Stomach (tissue), 9 donors: ENCODE results near the gene TTC7B. TPM values are rescaled to one million over a fixed set of nuclear protein-coding genes. Genes with fewer than 3 reads are reported as not detected.

ENCODE experiments used
- DNase-seq, 2 donors: peaks; one replicate each; pipeline versions ENCODE4 v3.0.0 to v3.0.0-alpha.2; 2013 to 2019
- H3K27ac ChIP-seq, 5 donors: fragments of 200-600 bp in 4 of 5; sonication (generic) in 4 of 5; one replicate each; pipeline ENCODE4 v1.5.1; 2013 to 2019; ENCODE audit warnings: mild to moderate bottlenecking in 1 of 5, moderate library complexity in 1 of 5
- H3K27me3 ChIP-seq, 3 donors: fragments of 200-600 bp; sonication (generic); one replicate each; pipeline ENCODE4 v1.5.1; 2017 to 2019; ENCODE audit warnings: mixed run types in 1 of 3
- H3K36me3 ChIP-seq, 4 donors: fragments of 200-600 bp; sonication (generic); 1 replicate in 3 of 4; 2 replicates in 1 of 4; pipeline ENCODE4 v1.5.1; 2016 to 2019
- H3K4me1 ChIP-seq, 4 donors: fragments of 200-600 bp; sonication (generic); one replicate each; pipeline ENCODE4 v1.5.1; 2016 to 2019
- H3K4me3 ChIP-seq, 4 donors: fragments of 200-600 bp; sonication (generic) in 3 of 4; one replicate each; pipeline ENCODE4 v1.5.1; 2016 to 2019; ENCODE audit warnings: mild to moderate bottlenecking in 1 of 4
- H3K9me3 ChIP-seq, 4 donors: fragments of 200-600 bp; sonication (generic); one replicate each; pipeline ENCODE4 v1.5.1; 2016 to 2019
- EP300 ChIP-seq: sonication (generic); formaldehyde crosslinking; IDR thresholded peaks from one replicate; pipeline ENCODE4 v1.6.1; 2017; ENCODE audit warnings: antibody characterized with exemption
- POLR2A ChIP-seq, 4 donors: fragments of 450-650 bp; IDR thresholded peaks; one replicate each; pipeline ENCODE4 v1.6.1; 2016; ENCODE audit warnings: antibody characterized with exemption in 4 of 4, control low read depth in 2 of 4, mild to moderate bottlenecking in 1 of 4, moderate library complexity in 1 of 4
- POLR2AphosphoS5 ChIP-seq, 3 donors: sonication (generic); formaldehyde crosslinking; IDR thresholded peaks; one replicate each; pipeline ENCODE4 v1.6.1; 2016; ENCODE audit warnings: antibody characterized with exemption in 3 of 3
- WGBS, 5 donors: extraction: QIAGEN DNeasy Blood & Tissue Kit in 3 of 5; methylation state at CpG; one replicate each; pipeline versions ENCODE4 v1.1.5 to v1.1.7; 2013 to 2018; 5-methylcytosine and 5-hydroxymethylcytosine counted together
- intact Hi-C: fragments of 100-400 bp; cut with DNase I; formaldehyde crosslinking; loops from one replicate; pipeline ENCODE4 v1.15.1; 2023; ENCODE audit warnings: low total_unique reads
- polyA plus RNA-seq, 3 donors: library from polyadenylated mRNA; stranded (reverse); fragments of 200-250 nt; gene quantifications; one replicate each; pipeline ENCODE4 v1.2.3, GENCODE V29; 2013
- total RNA-seq, 5 donors: library from RNA; depleted of rRNA; stranded (reverse); fragments of >200 nt; gene quantifications; one replicate each; pipeline versions ENCODE4 v1.1.0 to v1.2.3, GENCODE V29; 2014 to 2016
- TF ChIP-seq, protein P1 (sequence below), 7 experiments: fragments of 450-650 bp in 4 of 7; fragments of 200-600 bp in 3 of 7; sonication (generic) in 3 of 7; IDR thresholded peaks; one replicate each; pipeline ENCODE4 v1.5.1; 2016 to 2019; ENCODE audit warnings: antibody characterized with exemption in 7 of 7, control low read depth in 2 of 7, mild to moderate bottlenecking in 1 of 7
- donor health status: healthy with polysubstance abuse.
- donor health status: Bipolar disorder and iron deficiency.
- donor health status: healthy.

Gene TTC7B
- total and polyA plus RNA-seq, 8 donors: 6.8 to 110 (median 17.7) TPM

DNA sequence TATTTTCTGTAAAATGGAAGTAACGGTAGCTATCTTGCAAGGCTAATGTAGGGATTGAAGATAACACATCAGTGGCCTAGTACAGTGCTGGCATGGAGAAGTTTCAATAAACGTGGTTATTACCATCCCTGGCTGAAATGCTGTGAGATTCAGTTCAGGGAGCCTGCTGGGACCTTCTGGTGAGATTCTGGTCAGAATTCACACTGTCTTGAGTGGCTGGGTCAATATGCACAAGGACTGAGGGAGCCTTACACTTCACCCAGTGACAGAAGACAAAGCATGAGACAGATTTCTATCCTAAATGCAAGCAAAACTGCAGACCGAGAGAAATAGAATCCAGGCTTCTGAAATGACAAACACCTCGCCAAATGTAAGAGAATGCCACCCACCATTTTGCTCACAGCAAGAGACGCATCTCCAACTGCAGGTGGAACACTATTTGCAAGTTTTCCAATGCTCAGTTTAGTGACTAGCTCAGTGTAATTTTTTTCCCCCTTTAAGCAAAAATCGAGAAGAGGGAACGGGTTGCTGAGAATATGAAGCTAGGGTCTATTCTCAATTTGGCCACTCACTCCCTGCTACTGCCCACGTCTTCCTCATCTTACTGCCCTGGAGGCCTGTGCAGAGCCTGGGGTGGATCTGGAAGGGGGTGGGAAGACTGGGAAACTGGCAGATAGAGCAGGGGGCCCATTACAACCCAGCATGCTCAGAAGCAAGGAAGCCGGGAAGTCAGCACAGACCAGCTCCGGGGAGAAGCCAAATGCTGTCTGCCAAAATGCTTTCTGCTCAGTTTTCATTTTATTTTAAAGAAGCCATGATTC, 201.3 kb downstream of the TTC7B start:
- TF ChIP-seq EP300 (no peak), POLR2AphosphoS5 (IDR thresholded peaks at IDR 0.05) (no peak), POLR2A (IDR thresholded peaks at IDR 0.05) (no peak)
- TF ChIP-seq, protein P1, sequence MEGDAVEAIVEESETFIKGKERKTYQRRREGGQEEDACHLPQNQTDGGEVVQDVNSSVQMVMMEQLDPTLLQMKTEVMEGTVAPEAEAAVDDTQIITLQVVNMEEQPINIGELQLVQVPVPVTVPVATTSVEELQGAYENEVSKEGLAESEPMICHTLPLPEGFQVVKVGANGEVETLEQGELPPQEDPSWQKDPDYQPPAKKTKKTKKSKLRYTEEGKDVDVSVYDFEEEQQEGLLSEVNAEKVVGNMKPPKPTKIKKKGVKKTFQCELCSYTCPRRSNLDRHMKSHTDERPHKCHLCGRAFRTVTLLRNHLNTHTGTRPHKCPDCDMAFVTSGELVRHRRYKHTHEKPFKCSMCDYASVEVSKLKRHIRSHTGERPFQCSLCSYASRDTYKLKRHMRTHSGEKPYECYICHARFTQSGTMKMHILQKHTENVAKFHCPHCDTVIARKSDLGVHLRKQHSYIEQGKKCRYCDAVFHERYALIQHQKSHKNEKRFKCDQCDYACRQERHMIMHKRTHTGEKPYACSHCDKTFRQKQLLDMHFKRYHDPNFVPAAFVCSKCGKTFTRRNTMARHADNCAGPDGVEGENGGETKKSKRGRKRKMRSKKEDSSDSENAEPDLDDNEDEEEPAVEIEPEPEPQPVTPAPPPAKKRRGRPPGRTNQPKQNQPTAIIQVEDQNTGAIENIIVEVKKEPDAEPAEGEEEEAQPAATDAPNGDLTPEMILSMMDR (IDR thresholded peaks at IDR 0.05): no peak
- no peaks in the 10 kb centered on the region for H3K9me3 ChIP-seq
- H3K36me3 ChIP-seq: peaks cover 0 to 39% (median 13%) of the 10 kb centered on the region in 4 donors
- DNase-seq: peak in 1 of 2 donors; percentile 50
- intact Hi-C loops: no loop called here
- WGBS, 5 donors: 79 to 87% (median 84%) methylated on average over 10 of the region's 10 CpGs
- H3K4me3 ChIP-seq: no peak overlapping the region
- H3K4me1 ChIP-seq: peaks cover 0 to 18% (median 7%) of the 10 kb centered on the region in 4 donors
- H3K27me3 ChIP-seq: no peaks in the 10 kb centered on the region
- no peak overlapping the region for H3K27ac ChIP-seq

DNA sequence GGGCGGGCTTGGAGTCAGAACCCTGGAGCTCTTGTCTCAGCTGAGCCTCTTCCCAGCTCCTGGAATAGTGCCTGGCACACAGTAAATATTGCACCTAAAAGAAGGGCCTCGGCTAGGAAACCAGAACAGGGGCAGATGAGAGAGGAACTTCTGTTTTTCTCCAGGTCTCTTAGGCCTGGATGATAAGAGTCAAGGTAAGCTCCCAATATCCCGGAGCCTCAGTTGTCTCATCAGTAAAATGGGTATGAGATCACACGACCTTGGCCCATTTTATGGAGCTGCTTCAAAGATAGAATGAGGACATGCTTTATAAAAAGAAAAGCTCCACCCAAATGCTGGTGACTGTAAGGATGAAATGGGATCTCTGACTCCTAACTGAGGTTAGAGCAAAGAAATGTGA, 202.2 kb downstream of the TTC7B start:
- TF ChIP-seq, protein P1 (IDR thresholded peaks at IDR 0.05): no peak
- TF ChIP-seq POLR2AphosphoS5 (IDR thresholded peaks at IDR 0.05) (no peak), EP300 (no peak), POLR2A (IDR thresholded peaks at IDR 0.05) (no peak)
- no peak overlapping the region for H3K27ac ChIP-seq
- no peaks in the 10 kb centered on the region for H3K27me3 ChIP-seq
- intact Hi-C loops: no loop called here
- 89 to 93% (median 91%) methylated on average over 4 of the region's 4 CpGs for WGBS, 5 donors
- H3K4me1 ChIP-seq: peaks cover 0 to 22% (median 9%) of the 10 kb centered on the region in 4 donors
- H3K9me3 ChIP-seq: no peaks in the 10 kb centered on the region
- peaks cover 0 to 34% (median 11%) of the 10 kb centered on the region in 4 donors for H3K36me3 ChIP-seq
- no peak overlapping the region for H3K4me3 ChIP-seq
- DNase-seq: no peak

DNA sequence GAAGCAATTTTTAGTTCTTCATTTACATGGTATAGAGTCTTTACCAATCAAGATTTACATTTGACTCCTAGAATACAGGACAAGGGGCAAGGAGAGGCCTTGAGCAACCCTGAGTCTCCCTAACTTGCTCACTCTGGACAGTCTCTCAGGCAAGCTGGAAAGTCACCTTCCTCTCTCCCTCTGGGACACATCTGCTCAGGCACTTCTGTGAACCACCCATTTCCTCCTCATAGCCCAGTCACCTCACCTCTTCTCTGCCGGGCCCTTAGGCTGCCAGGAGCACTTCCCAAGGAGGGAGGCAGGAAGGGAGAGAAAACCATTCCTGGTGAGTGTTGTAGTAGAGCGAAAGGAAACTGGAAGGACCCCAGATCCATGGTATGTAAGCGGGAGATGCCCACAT, 202.8 kb downstream of the TTC7B start:
- WGBS, 5 donors: 87 to 96% (median 93%) methylated on average over 3 of the region's 3 CpGs
- H3K9me3 ChIP-seq: no peaks in the 10 kb centered on the region
- H3K4me3 ChIP-seq: no peak overlapping the region
- no peaks in the 10 kb centered on the region for H3K27me3 ChIP-seq
- H3K36me3 ChIP-seq: peaks cover 0 to 39% (median 11%) of the 10 kb centered on the region in 4 donors
- intact Hi-C loops: no loop called here
- DNase-seq: no peak
- H3K27ac ChIP-seq: no peak overlapping the region
- H3K4me1 ChIP-seq: peaks cover 0 to 26% (median 12%) of the 10 kb centered on the region in 4 donors
- no peak for TF ChIP-seq EP300
- TF ChIP-seq POLR2A (IDR thresholded peaks at IDR 0.05): no peak
- TF ChIP-seq POLR2AphosphoS5 (IDR thresholded peaks at IDR 0.05): no peak
- TF ChIP-seq, protein P1 (IDR thresholded peaks at IDR 0.05): no peak

DNA sequence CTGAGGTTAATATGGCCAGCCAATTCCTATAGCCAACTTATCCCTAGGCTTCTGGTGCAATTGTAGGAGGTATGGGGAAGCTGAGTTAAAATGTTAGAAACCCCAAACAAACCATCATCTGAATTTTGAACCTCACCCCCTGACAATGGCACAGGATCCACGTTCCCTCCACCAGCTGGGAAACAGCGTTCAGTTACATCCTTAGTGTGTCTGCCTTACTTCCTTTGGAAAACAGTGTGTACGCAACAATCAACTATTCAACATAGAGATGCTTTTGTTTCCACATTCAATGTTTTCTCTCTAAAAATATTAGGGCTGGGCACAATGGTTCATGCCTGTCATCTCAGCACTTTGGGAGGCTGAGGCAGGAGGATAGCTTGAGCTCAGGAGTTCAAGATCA, 203.4 kb downstream of the TTC7B start:
- H3K27ac ChIP-seq: peak overlapping the region in 1 of 5 donors; percentile 31
- H3K36me3 ChIP-seq: peaks cover 0 to 39% (median 10%) of the 10 kb centered on the region in 4 donors
- H3K27me3 ChIP-seq: no peaks in the 10 kb centered on the region
- DNase-seq: no peak
- intact Hi-C loops: no loop called here
- peaks cover 0 to 26% (median 13%) of the 10 kb centered on the region in 4 donors for H3K4me1 ChIP-seq
- WGBS, 5 donors: 82 to 92% (median 87%) methylated on average over 3 of the region's 3 CpGs
- no peaks in the 10 kb centered on the region for H3K9me3 ChIP-seq
- H3K4me3 ChIP-seq: no peak overlapping the region
- no peak for TF ChIP-seq POLR2AphosphoS5 (IDR thresholded peaks at IDR 0.05)
- TF ChIP-seq, protein P1 (IDR thresholded peaks at IDR 0.05): no peak
- TF ChIP-seq POLR2A (IDR thresholded peaks at IDR 0.05): no peak
- no peak for TF ChIP-seq EP300
